ENCODE data around the gene OR8G5.
"Not testable (repeated sequence)": the region's sequence is repeated elsewhere in the genome, so short reads cannot be mapped to it uniquely, and the experiment has no call there.

Gene OR8G5

DNA sequence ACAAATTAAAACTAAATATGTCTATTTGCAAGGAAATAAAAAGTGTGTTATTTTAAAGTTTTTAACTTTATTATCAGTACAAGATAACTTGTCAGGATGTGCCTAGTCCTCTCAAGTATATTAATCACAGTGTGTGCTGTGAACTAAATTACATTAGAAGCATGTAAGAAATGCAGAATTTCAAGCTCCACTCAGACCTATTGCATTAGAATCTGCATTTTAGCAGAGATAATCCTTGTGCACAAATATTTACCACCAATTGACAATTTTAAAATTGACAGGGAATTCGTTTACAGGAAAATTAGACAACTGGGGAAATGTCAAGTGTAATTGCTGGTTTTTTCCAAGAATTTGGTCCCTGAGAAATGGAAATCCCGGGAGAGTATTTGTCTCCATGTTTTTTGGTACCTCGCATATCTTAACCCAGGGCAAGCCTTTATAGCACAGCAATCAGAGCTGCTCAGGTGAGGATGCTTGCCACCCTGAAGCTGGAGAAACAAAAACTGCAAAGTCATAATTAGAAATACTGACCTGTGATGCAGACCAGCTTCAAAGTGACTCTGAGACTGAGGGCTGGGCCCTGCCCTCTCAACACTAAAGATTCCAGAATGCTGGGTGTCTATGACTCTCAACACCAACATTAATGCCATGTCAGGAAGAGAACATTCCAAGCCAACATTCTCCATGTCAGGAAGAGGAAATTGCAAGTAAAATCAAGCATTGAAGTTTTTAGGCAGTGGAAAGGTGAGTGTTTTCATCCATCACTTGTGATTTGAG is 15.4 kb upstream of the OR8G5 start, which contains the start of gene OR8G1:
OR8G1 (plus strand) TSS at position 475 of the 777 bp plus-strand sequence. CDS start 8,581 bp downstream, outside the sequence.
- no peak for DNase-seq (ENCODE audit: low read depth)
- TF ChIP-seq MYC (IDR thresholded peaks at IDR 0.05; ENCODE audit: low read depth, low read length) (no peak), POLR2A (IDR thresholded peaks at IDR 0.05; ENCODE audit: extremely low read depth, insufficient read length) (no peak), CTCF (IDR thresholded peaks at IDR 0.05; ENCODE audit: low read depth, low read length) (no peak)
- no peak within 1 kb of the TSS for H3K4me3 ChIP-seq (ENCODE audit: low read depth, low read length)

DNA sequence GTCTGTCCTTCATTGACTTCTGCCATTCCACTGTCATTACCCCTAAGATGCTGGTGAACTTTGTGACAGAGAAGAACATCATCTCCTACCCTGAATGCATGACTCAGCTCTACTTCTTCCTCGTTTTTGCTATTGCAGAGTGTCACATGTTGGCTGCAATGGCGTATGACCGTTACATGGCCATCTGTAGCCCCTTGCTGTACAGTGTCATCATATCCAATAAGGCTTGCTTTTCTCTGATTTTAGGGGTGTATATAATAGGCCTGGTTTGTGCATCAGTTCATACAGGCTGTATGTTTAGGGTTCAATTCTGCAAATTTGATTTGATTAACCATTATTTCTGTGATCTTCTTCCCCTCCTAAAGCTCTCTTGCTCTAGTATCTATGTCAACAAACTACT is 6.3 kb upstream of the OR8G5 start:
- DNase-seq (ENCODE audit: low read depth); H3K4me3 ChIP-seq (ENCODE audit: low read depth, low read length): not testable (repeated sequence)

GRCh38 chr11:124265041-124265440 is 8.9 kb downstream of the OR8G5 start:
- not testable (repeated sequence) for DNase-seq (ENCODE audit: low read depth); H3K4me3 ChIP-seq (ENCODE audit: low read depth, low read length)

- H3K4me3 ChIP-seq (ENCODE audit: low read depth, low read length); DNase-seq (ENCODE audit: low read depth): not testable (repeated sequence)
Observed at GRCh38 chr11:124270886-124271285, 14.7 kb downstream of the OR8G5 start.

DNA sequence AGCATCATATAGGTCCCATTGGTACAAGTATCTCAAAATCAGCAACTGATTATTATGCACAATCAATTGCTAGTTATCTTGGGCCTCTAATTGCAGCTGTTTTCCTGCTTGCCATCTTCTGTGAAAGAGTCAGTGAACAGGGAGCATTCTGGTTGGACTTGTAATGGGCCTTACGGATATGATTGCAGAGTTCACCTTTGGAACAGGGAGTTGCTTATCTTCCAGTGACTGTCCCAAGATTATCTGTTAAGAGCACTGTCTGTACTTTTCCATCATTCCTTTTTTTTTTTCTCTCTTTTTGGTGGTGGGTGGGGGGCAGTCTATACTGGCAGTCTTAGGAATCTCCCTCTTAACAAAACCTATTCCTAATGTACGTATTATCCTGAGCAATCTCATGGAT is 17.8 kb downstream of the OR8G5 start:
- H3K4me3 ChIP-seq (ENCODE audit: low read depth, low read length): no peak overlapping the region
- no peak for TF ChIP-seq POLR2A (IDR thresholded peaks at IDR 0.05; ENCODE audit: extremely low read depth, insufficient read length)
- no peak for TF ChIP-seq MAX (IDR thresholded peaks at IDR 0.05; ENCODE audit: low read depth, low read length)
- no peak for TF ChIP-seq MYC (IDR thresholded peaks at IDR 0.05; ENCODE audit: low read depth, low read length)
- TF ChIP-seq CTCF (IDR thresholded peaks at IDR 0.05; ENCODE audit: low read depth, low read length): no peak

GRCh38 chr11:124276081-124276480 is 19.9 kb downstream of the OR8G5 start:
- DNase-seq (ENCODE audit: low read depth): peak; percentile 36
- TF ChIP-seq POLR2A (IDR thresholded peaks at IDR 0.05; ENCODE audit: extremely low read depth, insufficient read length) (no peak), MAX (IDR thresholded peaks at IDR 0.05; ENCODE audit: low read depth, low read length) (no peak), MYC (IDR thresholded peaks at IDR 0.05; ENCODE audit: low read depth, low read length) (no peak), CTCF (IDR thresholded peaks at IDR 0.05; ENCODE audit: low read depth, low read length) (no peak)
- no peak overlapping the region for H3K4me3 ChIP-seq (ENCODE audit: low read depth, low read length)

More for the DNA sequence above, 17.8 kb downstream of the OR8G5 start:
- DNase-seq (ENCODE audit: low read depth): no peak

DNA sequence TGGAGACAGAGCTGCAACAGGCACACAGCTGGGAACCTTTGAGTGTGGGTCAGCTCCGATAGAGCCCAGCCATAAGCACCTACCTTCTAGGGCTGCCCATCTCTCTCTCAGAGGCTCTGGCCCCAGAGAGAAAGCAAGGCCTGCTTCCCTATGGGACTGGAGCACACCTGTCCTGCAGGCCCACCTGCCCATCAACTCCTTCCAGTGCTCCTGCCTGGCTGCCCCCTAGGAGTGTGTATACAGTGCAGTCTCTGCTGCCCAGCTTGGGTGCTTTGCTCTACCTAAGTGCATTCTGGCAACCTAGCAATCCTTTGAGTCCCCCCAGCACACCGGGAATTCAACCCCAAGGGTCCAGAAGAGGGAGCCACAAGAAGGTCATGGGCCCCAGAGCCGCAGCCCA is 21.0 kb downstream of the OR8G5 start:
- no peak for TF ChIP-seq MYC (IDR thresholded peaks at IDR 0.05; ENCODE audit: low read depth, low read length)
- no peak for TF ChIP-seq POLR2A (IDR thresholded peaks at IDR 0.05; ENCODE audit: extremely low read depth, insufficient read length)
- no peak for TF ChIP-seq CTCF (IDR thresholded peaks at IDR 0.05; ENCODE audit: low read depth, low read length)
- TF ChIP-seq MAX (IDR thresholded peaks at IDR 0.05; ENCODE audit: low read depth, low read length): no peak
- H3K4me3 ChIP-seq (ENCODE audit: low read depth, low read length): no peak overlapping the region
- DNase-seq (ENCODE audit: low read depth): no peak
